ENCODE measurements around the gene IQCH.
A peak's percentile ranks its signal among the peaks of the same experiment; 100 is the strongest.
"Not testable (repeated sequence)": the region's sequence is repeated elsewhere in the genome, so short reads cannot be mapped to it uniquely, and the experiment has no call there.

IQCH gene

DNA sequence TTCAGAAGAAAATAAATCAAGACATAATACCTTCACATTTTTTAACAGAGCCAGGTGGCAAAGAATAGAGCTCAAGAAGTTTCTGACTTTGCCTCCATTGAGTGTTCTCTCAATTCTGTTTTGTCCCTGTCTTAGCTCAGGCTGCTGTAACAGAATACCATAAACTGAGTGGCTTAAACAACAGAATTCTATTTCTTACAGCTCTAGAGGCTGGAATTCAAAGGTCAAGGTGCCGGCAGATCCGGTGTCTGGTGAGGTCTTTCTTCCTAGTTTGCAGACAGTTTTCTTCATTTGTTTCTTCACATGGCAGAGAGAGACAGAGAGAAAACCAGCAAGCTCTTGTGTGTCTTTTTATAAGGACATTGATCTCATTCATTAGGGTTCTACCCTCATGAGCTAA, 25.6 kb downstream of the IQCH start:
- peaks cover 6% of the 10 kb centered on the region for H3K27me3 Mint-ChIP-seq (ENCODE audit: low read depth, poor library complexity)
- no peak overlapping the region for H3K4me3 Mint-ChIP-seq
- TF ChIP-seq, protein P1, sequence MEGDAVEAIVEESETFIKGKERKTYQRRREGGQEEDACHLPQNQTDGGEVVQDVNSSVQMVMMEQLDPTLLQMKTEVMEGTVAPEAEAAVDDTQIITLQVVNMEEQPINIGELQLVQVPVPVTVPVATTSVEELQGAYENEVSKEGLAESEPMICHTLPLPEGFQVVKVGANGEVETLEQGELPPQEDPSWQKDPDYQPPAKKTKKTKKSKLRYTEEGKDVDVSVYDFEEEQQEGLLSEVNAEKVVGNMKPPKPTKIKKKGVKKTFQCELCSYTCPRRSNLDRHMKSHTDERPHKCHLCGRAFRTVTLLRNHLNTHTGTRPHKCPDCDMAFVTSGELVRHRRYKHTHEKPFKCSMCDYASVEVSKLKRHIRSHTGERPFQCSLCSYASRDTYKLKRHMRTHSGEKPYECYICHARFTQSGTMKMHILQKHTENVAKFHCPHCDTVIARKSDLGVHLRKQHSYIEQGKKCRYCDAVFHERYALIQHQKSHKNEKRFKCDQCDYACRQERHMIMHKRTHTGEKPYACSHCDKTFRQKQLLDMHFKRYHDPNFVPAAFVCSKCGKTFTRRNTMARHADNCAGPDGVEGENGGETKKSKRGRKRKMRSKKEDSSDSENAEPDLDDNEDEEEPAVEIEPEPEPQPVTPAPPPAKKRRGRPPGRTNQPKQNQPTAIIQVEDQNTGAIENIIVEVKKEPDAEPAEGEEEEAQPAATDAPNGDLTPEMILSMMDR (IDR thresholded peaks at IDR 0.05): no peak
- peak overlapping the region; percentile 25 for H3K27ac Mint-ChIP-seq
- H3K4me1 Mint-ChIP-seq: peaks cover 19% of the 10 kb centered on the region
- H3K36me3 Mint-ChIP-seq (ENCODE audit: low read depth): peaks cover 7% of the 10 kb centered on the region
- no peak for DNase-seq
- peaks cover 14% of the 10 kb centered on the region for H3K9me3 Mint-ChIP-seq

GRCh38 chr15:67281714-67282113, 27.1 kb downstream of the IQCH start:
- no peak overlapping the region for H3K4me3 Mint-ChIP-seq
- H3K9me3 Mint-ChIP-seq: peaks cover 23% of the 10 kb centered on the region
- DNase-seq: no peak
- no peak overlapping the region for H3K27ac Mint-ChIP-seq
- TF ChIP-seq, protein P1 (IDR thresholded peaks at IDR 0.05): no peak
- peaks cover 19% of the 10 kb centered on the region for H3K4me1 Mint-ChIP-seq
- peaks cover 5% of the 10 kb centered on the region for H3K36me3 Mint-ChIP-seq (ENCODE audit: low read depth)
- peaks cover 2% of the 10 kb centered on the region for H3K27me3 Mint-ChIP-seq (ENCODE audit: low read depth, poor library complexity)

- H3K36me3 Mint-ChIP-seq (ENCODE audit: low read depth); H3K27ac Mint-ChIP-seq; H3K4me3 Mint-ChIP-seq; H3K27me3 Mint-ChIP-seq (ENCODE audit: low read depth, poor library complexity); H3K4me1 Mint-ChIP-seq; DNase-seq: not testable (repeated sequence)
- peaks cover 23% of the 10 kb centered on the region for H3K9me3 Mint-ChIP-seq
Measured at GRCh38 chr15:67285625-67286024, 31.0 kb downstream of the IQCH start.

DNA sequence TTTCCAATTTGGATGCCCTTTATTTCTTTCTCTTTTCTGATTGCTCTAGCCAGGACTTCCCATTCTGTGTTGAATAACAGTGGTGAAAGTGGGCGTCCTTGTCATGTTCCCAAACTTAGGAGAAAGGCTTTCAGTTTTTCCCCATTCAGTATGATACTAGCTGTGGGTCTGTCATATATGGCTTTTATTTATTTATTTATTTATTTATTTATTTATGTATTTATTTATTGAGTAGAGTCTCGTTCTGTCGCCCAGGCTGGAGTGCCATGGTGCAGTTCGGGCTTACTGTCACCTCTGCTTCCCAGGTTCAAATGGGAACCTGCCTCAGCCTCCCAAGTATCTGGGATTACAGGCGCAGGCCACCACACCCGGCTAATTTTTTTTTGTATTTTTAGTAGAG, 31.8 kb downstream of the IQCH start:
- H3K27ac Mint-ChIP-seq; H3K27me3 Mint-ChIP-seq (ENCODE audit: low read depth, poor library complexity); DNase-seq; H3K4me1 Mint-ChIP-seq; H3K36me3 Mint-ChIP-seq (ENCODE audit: low read depth); H3K4me3 Mint-ChIP-seq: not testable (repeated sequence)
- H3K9me3 Mint-ChIP-seq: peaks cover 23% of the 10 kb centered on the region

DNA sequence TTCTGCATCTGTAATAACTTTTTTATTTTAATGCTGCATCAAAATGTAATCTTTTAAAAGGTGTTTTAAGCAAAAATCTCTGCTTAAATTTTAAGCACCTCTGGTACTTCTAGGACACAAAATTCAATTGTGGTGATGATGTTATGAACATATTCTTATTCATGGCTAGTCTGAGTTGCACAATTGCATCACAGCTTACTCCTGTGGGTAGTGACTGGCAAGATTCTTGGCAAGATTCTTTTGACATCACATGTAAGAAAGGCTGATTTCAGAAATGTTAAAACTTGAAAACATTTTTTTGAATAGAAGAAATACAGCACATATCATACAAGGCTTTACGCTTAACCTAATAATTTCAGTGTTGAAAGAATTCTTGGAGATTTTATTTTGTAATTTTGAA, 35.7 kb downstream of the IQCH start:
- H3K27me3 Mint-ChIP-seq (ENCODE audit: low read depth, poor library complexity): no peaks in the 10 kb centered on the region
- H3K36me3 Mint-ChIP-seq (ENCODE audit: low read depth): peaks cover 2% of the 10 kb centered on the region
- no peak overlapping the region for H3K4me3 Mint-ChIP-seq
- peaks cover 11% of the 10 kb centered on the region for H3K9me3 Mint-ChIP-seq
- H3K27ac Mint-ChIP-seq: no peak overlapping the region
- TF ChIP-seq, protein P1 (IDR thresholded peaks at IDR 0.05): no peak
- DNase-seq: no peak
- H3K4me1 Mint-ChIP-seq: no peaks in the 10 kb centered on the region

- DNase-seq: peak; percentile 8
- Mint-ChIP-seq H3K9me3 (no peaks in the 10 kb centered on the region), H3K4me3 (no peak overlapping the region), H3K27me3 (ENCODE audit: low read depth, poor library complexity) (no peaks in the 10 kb centered on the region), H3K4me1 (peaks cover 9% of the 10 kb centered on the region), H3K27ac (peak overlapping the region; percentile 5), H3K36me3 (ENCODE audit: low read depth) (no peaks in the 10 kb centered on the region)
- TF ChIP-seq, protein P1 (IDR thresholded peaks at IDR 0.05): no peak
Measured at GRCh38 chr15:67296188-67296587, 41.6 kb downstream of the IQCH start.

- Mint-ChIP-seq H3K4me3 (no peak overlapping the region), H3K27ac (no peak overlapping the region), H3K27me3 (ENCODE audit: low read depth, poor library complexity) (no peaks in the 10 kb centered on the region), H3K36me3 (ENCODE audit: low read depth) (no peaks in the 10 kb centered on the region), H3K4me1 (peaks cover 9% of the 10 kb centered on the region), H3K9me3 (no peaks in the 10 kb centered on the region)
- no peak for DNase-seq
- TF ChIP-seq, protein P1 (IDR thresholded peaks at IDR 0.05): no peak
Measured at GRCh38 chr15:67296684-67297083, 42.1 kb downstream of the IQCH start.
